T-helper 17 cell (primary cell): ENCODE data around the gene PCBD2. TPM values are rescaled to one million over a fixed set of nuclear protein-coding genes. Genes with fewer than 3 reads are reported as not detected.
A peak's percentile ranks its signal among the peaks of the same experiment; 100 is the strongest.
"Not testable (repeated sequence)": the region's sequence is repeated elsewhere in the genome, so short reads cannot be mapped to it uniquely, and the experiment has no call there.

ENCODE experiments used
- ATAC-seq: fragments of 150-1000 bp; cut with Tn5 transposase; 2 replicates; pipeline ENCODE4 v1.10.0; 2021; ENCODE audit warnings: mild to moderate bottlenecking, moderate library complexity
- DNase-seq, 3 donors: peaks; one replicate each; pipeline versions ENCODE4 v3.0.0 to v3.0.0-alpha.2; 2020 to 2021
- H3K9me3 ChIP-seq: one replicate; pipeline ENCODE4 v1.7.0; 2013; ENCODE audit warnings: low read length, mild to moderate bottlenecking; ENCODE audit not compliant: control insufficient read depth, poor library complexity, severe bottlenecking
- H3K27ac Mint-ChIP-seq: one replicate; pipeline ENCODE4 v1.8.0; 2022; ENCODE audit warnings: mild to moderate bottlenecking, moderate library complexity, mixed read lengths
- H3K27me3 Mint-ChIP-seq: one replicate; pipeline ENCODE4 v1.8.0; 2022; ENCODE audit warnings: mixed read lengths
- H3K36me3 Mint-ChIP-seq: one replicate; pipeline ENCODE4 v1.8.0; 2022; ENCODE audit warnings: low read depth, mixed read lengths
- H3K4me1 Mint-ChIP-seq: one replicate; pipeline ENCODE4 v1.8.0; 2022; ENCODE audit warnings: mild to moderate bottlenecking, mixed read lengths
- H3K4me3 Mint-ChIP-seq: one replicate; pipeline ENCODE4 v1.8.0; 2022; ENCODE audit warnings: mild to moderate bottlenecking, moderate library complexity, mixed read lengths
- total RNA-seq, 4 donors: library from RNA in 2 of 4; stranded (reverse) in 2 of 4; gene quantifications; one replicate each; pipeline ENCODE4 v1.2.3 and lab custom pipeline; 2022 to 2026

PCBD2 gene
- total RNA-seq (10 to 100 TPM in 1 of 2 donors, 1 to 10 TPM in 1; 9.0 to 10.9 TPM), total RNA-seq (lab: John Stamatoyannopoulos, UW) (16.1 to 16.2 reads per million in 2 donors)

DNA sequence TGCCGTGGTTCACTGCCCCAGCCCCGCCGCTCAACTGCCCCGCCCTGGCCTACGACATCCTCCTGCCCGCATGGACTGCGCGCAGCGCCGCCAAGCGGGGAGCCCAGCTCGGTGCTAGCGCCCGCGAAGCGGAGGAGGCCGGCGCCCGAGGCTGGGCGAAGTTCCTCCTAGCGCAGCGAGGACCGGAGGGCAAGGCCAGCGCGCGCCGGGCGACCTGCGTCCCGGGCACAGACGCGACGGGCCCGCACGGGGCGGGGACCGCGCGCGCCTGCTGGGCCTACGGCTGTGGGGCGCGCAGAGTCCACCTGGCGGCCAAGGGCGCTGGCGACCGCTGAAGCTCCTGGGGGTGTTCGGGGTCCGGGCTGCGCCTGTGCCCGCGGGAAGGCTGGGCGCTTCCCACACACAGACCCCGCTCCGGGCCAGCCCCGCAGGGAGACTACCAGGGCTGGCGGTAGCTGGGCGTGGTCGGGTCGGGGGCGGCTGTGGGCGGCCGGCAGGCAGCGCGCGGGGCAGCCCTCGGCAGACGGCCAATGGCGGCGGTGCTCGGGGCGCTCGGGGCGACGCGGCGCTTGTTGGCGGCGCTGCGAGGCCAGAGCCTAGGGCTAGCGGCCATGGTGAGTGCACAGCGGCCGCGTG lies at the start of gene PCBD2:
PCBD2 (plus strand) TSS at position 522 of the 636 bp plus-strand sequence; CDS start at position 531, 9 bp downstream.
- ATAC-seq, result peak; percentile 89
- Mint-ChIP-seq H3K27me3 (no peaks in the 10 kb centered on the region), H3K4me1 (peaks cover 5% of the 10 kb centered on the region), H3K27ac (peak within 1 kb of the TSS; percentile 96), H3K4me3 (peak within 1 kb of the TSS; percentile 95), H3K36me3 (no peaks in the 10 kb centered on the region)
- no peaks in the 10 kb centered on the region for H3K9me3 ChIP-seq
- DNase-seq, result peak; percentile 83 to 93 (median 83)

DNA sequence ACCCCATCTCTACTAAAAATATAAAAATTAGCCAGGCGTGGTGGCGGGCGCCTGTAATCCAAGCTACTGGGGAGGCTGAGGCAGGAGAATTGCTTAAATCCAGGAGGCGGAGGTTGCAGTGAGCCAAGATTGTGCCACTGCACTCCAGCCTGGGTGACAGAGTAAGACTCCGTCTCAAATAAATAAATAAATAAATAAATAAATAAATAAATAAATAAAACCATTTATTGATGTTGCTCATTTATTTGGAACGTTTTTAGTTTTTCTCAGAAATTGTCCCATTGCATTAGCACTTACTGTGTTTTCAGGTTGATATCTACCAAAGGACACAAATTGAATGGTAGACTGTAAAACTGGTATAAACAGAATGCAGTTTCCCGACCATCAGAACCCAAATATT lies 48.5 kb upstream of the PCBD2 start:
- H3K4me3 Mint-ChIP-seq, H3K9me3 ChIP-seq, H3K36me3 Mint-ChIP-seq, H3K27me3 Mint-ChIP-seq, H3K27ac Mint-ChIP-seq, H3K4me1 Mint-ChIP-seq, ATAC-seq, DNase-seq: not testable (repeated sequence)

DNA sequence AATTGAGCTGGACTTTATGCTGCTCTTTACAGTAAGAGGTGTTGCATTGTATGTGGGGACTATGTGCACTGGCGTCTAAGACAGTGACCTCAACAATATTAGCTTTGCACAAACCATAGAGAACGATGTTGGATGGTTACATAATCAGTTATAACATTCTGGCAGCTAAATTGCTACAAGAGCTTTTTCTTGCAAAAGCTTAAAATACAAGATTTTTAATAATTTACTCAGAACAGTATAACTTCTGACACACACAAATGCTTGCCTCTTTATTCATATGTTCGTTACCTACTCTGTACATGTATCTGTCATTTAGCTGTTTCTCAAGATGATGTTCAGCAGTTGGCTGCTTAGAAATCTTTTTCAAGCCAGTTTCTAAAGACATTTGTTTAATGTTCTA lies 47.5 kb upstream of the PCBD2 start:
- no peak for DNase-seq
- Mint-ChIP-seq H3K4me3 (no peak overlapping the region), H3K36me3 (peaks cover 2% of the 10 kb centered on the region), H3K27ac (peak overlapping the region; percentile 61), H3K4me1 (peaks cover 8% of the 10 kb centered on the region), H3K27me3 (no peaks in the 10 kb centered on the region)
- no peak for ATAC-seq
- H3K9me3 ChIP-seq, result no peaks in the 10 kb centered on the region

DNA sequence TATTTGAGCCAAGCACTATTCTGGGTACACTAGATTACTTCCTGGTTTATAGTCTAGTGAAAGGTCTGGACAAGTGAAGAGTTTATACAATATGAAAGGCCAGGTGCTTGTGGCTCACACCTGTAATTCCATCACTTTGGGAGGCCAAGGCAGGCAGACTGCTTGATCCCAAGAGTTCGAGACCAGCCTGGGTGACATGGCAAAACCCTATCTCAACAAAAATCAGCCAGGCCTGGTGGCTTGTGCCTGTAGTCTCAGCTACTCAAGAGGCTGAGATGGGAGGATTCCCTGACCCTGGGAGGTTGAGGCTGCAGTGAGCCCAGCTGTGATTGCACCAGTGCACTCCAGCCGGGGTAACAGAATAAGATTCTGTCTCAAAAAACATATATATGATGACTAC lies 40.2 kb upstream of the PCBD2 start:
- Mint-ChIP-seq H3K4me1 (no peaks in the 10 kb centered on the region), H3K4me3 (no peak overlapping the region), H3K27ac (no peak overlapping the region), H3K36me3 (no peaks in the 10 kb centered on the region), H3K27me3 (no peaks in the 10 kb centered on the region)
- H3K9me3 ChIP-seq, result no peaks in the 10 kb centered on the region
- DNase-seq (no peak), ATAC-seq (no peak)

DNA sequence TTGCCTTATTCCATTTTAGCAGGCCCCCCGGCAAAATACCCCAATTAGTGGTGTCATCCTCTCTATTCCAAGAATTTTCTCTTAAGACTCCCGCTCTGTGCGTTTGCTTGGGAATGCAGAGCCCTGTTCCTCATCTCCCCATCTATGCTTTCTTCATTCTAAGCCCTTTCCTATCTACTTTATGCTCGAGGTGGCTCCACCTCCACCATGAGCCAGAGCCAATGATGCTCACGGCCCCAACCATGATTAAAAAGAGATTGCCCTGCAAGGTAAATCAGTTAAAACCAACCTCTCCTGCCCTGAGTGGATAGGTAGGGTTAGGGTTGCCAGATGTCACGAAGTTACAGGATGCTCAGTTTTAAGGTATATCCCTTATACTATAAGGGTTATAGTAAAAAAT lies 31.4 kb upstream of the PCBD2 start:
- H3K4me1 Mint-ChIP-seq, result peaks cover 28% of the 10 kb centered on the region
- no peak for ATAC-seq
- H3K9me3 ChIP-seq, result no peaks in the 10 kb centered on the region
- H3K27ac Mint-ChIP-seq, result peak overlapping the region; percentile 93
- peaks cover 4% of the 10 kb centered on the region for H3K36me3 Mint-ChIP-seq
- no peak for DNase-seq
- peak overlapping the region; percentile 95 for H3K4me3 Mint-ChIP-seq
- H3K27me3 Mint-ChIP-seq, result no peaks in the 10 kb centered on the region

DNA sequence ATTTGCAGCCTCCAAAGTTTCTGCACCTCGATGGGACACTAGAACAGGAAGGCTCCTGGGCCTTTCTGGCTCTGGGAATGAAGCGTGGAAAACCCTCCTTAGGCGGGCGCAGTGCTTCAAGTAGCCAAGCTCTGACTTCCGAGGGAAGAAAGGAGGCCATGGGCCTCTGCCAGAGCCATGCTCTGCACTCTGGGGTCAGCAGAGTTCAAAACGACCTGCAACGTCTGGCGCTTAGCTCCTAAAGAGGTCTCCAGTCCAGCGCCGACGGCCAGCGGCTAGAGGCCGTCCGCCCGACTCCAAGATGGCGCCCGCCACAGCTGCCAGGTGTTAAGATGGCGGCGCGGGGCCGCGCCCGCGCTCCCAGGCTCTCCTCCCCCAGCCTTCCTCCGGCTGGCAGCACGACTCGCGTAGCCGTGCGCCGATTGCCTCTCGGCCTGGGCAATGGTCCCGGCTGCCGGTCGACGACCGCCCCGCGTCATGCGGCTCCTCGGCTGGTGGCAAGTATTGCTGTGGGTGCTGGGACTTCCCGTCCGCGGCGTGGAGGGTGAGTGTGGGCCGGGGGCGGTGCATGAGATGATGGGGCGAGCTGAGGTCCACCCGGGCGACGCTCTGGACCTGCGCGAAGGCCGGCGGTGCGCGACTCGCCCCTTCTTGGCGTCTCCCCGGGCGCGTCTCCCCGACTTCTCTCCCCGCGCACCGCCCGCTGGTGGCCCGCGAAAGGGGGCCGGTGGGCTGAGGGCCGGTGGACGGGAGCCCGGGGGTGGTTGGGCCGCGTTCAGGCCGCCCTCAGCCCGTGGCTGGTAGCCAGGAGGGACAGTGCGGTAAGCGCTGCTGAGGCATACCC lies 30.7 kb upstream of the PCBD2 start, which contains the start of gene TXNDC15:
TXNDC15 (plus strand) TSS at position 385 of the 844 bp plus-strand sequence; CDS start at position 442, 57 bp downstream.
- no peaks in the 10 kb centered on the region for H3K9me3 ChIP-seq
- Mint-ChIP-seq H3K4me3 (peak within 1 kb of the TSS; percentile 95), H3K36me3 (peaks cover 4% of the 10 kb centered on the region), H3K27ac (peak within 1 kb of the TSS; percentile 93), H3K27me3 (no peaks in the 10 kb centered on the region), H3K4me1 (peaks cover 31% of the 10 kb centered on the region)
- peak; percentile 95 for ATAC-seq
- DNase-seq, result peak; percentile 71 to 73 (median 71)

DNA sequence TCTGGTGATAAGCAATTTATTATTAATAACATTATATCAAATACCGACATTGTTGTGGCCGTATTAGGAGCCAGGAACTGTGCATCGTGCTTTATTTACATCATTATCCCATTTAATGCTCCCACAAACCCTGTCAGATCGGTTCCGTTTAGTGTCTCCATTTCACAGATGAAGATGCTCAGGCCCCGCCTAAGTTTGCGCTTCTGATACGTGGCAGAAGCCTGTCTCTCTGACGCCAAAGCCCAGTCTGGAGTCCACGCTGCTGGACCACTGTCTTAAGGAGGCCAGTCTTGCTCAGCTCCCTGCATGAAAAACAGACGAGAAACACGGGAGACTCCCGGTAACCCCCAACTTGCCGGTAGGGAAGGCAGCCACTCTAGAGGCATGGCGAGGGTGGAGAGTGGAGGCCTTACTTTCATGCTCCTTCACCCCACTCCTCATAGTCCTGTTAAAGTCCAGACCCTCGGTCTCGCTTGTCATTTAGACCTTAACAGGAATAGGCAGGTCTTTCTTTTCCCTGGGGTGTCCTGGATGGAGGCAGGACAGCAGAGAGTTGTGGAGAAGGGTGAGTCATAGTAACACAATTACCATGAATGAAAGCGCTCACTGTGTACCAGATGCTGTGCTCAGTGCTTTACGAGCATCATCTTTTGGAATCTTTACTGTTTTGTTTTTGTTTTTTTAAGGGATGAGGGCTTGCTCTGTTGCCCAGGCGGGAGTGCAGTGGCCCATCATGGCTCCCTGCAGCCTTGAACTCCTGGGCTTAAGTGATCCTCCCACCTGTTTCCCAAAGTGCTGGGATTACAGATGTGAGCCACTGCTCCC lies 29.9 kb upstream of the PCBD2 start:
- peak overlapping the region; percentile 93 for H3K27ac Mint-ChIP-seq

DNA sequence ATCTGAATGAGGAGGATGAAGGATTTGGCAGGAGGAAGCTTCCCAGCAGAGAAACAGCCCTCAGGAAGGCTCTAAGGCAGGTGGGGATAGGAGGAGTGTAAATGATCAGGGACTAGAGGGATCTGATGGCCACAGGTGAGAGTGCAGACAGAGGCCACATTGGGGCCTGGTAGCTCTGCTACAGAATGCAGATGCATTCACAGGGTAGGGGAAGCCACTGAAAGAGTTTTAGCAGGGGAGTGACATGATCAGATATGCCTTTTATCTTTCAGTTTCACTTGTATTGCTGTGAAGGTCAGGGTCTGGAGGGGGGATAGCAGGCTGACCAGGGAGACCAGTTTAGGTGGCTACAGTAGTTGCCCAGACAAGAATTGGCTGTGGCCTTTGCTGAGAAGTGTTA lies 27.8 kb upstream of the PCBD2 start:
- H3K27ac Mint-ChIP-seq, result peak overlapping the region; percentile 93
- peaks cover 4% of the 10 kb centered on the region for H3K36me3 Mint-ChIP-seq
- ATAC-seq, result no peak
- no peaks in the 10 kb centered on the region for H3K27me3 Mint-ChIP-seq
- peak overlapping the region; percentile 63 for H3K4me3 Mint-ChIP-seq
- DNase-seq, result no peak
- H3K4me1 Mint-ChIP-seq, result peaks cover 45% of the 10 kb centered on the region
- H3K9me3 ChIP-seq, result no peaks in the 10 kb centered on the region

More for the DNA sequence above, 29.9 kb upstream of the PCBD2 start:
- H3K9me3 ChIP-seq, result no peaks in the 10 kb centered on the region
- Mint-ChIP-seq H3K4me1 (peaks cover 39% of the 10 kb centered on the region), H3K36me3 (peaks cover 4% of the 10 kb centered on the region), H3K4me3 (peak overlapping the region; percentile 95), H3K27me3 (no peaks in the 10 kb centered on the region)
- ATAC-seq (peak; percentile 28), DNase-seq (no peak)

DNA sequence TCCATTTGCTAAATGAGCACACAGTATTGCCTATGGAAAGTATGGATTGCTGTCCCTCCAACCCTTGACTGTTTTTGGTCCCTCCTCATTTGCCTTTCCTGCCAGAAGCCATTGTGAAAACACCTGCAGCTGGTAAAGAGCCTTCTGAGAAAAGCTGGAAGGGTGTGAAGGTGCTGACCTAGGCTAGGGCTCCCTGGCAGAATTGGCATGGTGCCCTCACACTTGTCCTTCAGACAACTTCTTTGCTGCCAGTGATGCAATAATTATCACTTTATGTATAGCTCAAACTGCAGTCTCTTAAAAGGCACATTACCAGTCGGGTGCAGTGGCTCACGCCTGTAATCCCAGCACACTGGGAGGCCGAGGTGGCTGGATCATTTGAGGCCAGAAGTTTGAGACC lies 26.5 kb upstream of the PCBD2 start:
- DNase-seq, result no peak
- H3K27me3 Mint-ChIP-seq, result no peaks in the 10 kb centered on the region
- H3K9me3 ChIP-seq, result no peaks in the 10 kb centered on the region
- H3K27ac Mint-ChIP-seq, result peak overlapping the region; percentile 53
- no peak overlapping the region for H3K4me3 Mint-ChIP-seq
- ATAC-seq, result no peak
- peaks cover 4% of the 10 kb centered on the region for H3K36me3 Mint-ChIP-seq
- peaks cover 44% of the 10 kb centered on the region for H3K4me1 Mint-ChIP-seq

DNA sequence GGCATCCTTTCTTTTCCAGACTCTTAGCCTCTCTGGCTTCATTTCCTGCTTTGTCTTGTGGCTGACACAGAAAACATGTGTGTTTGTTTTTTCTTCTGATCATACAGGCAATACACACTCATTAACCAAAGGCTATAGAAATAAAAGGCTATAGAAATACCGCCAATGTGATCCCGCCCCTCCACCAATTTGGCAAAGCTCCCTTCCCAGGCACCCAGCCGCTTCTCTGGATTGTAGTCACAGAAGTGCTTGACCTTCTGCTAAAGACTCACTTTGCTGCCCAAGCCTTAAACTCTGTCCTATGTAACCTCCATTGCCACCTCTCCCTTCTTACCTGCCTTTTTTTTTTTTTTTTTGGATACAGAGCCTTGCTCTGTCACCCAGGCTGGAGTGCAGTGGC lies 25.5 kb upstream of the PCBD2 start:
- Mint-ChIP-seq H3K27ac (peak overlapping the region; percentile 66), H3K4me1 (peaks cover 42% of the 10 kb centered on the region), H3K4me3 (no peak overlapping the region), H3K36me3 (peaks cover 4% of the 10 kb centered on the region), H3K27me3 (no peaks in the 10 kb centered on the region)
- no peaks in the 10 kb centered on the region for H3K9me3 ChIP-seq
- ATAC-seq, result no peak
- no peak for DNase-seq

DNA sequence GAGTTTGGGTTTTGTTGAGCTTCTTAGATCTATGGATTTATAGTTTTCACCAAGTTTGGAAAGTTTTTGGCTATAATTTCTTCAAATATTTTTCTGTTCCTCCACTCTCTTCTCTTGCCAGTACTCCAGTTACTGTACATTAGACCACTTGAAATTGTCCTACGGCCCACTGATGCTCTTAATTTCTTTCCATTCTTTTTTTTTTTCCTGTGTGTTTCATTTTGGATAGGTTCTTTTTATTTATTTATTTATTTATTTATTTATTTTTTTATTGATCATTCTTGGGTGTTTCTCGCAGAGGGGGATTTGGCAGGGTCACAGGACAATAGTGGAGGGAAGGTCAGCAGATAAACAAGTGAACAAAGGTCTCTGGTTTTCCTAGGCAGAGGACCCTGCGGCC lies 24.0 kb upstream of the PCBD2 start:
- DNase-seq, H3K27me3 Mint-ChIP-seq, H3K9me3 ChIP-seq, ATAC-seq, H3K36me3 Mint-ChIP-seq, H3K4me3 Mint-ChIP-seq: not testable (repeated sequence)
- Mint-ChIP-seq H3K4me1 (peaks cover 45% of the 10 kb centered on the region), H3K27ac (peak overlapping the region; percentile 66)

DNA sequence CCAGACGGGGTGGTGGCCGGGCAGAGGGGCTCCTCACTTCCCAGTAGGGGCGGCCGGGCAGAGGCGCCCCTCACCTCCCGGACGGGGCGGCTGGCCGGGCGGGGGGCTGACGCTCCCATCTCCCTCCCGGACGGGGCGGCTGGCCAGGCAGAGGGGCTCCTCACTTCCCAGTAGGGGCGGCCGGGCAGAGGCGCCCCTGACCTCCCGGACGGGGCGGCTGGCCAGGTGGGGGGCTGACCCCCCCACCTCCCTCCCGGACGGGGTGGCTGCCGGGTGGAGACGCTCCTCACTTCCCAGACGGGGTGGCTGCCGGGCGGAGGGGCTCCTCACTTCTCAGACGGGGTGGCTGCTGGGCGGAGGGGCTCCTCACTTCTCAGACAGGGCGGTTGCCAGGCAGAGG lies 23.2 kb upstream of the PCBD2 start:
- H3K9me3 ChIP-seq, H3K27me3 Mint-ChIP-seq, DNase-seq, H3K36me3 Mint-ChIP-seq, H3K4me3 Mint-ChIP-seq, H3K27ac Mint-ChIP-seq, ATAC-seq: not testable (repeated sequence)
- peaks cover 38% of the 10 kb centered on the region for H3K4me1 Mint-ChIP-seq
